HG03139 (cell line): ENCODE measurements around the gene PDE3A.

ENCODE experiments used
- ATAC-seq: cut with Tn5 transposase; IDR thresholded peaks from one replicate; pipeline ENCODE4 v1.9.1; 2021; ENCODE audit not compliant: unreplicated experiment

The PDE3A gene

DNA sequence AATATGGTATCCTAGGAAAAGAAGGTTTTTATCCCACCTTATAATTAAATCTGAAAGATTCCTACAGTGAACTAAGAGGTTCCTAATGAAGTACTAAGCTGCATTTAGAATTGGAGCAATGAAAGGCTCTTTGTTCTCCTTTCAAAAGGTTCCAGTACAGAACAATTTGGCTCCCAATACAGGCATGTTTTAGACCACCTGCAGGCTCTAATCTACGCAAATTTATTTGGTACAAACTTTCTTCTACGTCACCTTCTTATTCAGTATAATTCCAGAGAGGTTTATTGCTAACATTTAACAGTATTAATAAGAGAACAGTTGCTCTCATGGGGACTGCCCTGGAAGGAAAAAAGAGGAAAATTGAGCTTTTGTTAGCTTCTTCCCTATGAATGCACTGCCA lies 289.2 kb downstream of the PDE3A start:
- no peak for ATAC-seq

DNA sequence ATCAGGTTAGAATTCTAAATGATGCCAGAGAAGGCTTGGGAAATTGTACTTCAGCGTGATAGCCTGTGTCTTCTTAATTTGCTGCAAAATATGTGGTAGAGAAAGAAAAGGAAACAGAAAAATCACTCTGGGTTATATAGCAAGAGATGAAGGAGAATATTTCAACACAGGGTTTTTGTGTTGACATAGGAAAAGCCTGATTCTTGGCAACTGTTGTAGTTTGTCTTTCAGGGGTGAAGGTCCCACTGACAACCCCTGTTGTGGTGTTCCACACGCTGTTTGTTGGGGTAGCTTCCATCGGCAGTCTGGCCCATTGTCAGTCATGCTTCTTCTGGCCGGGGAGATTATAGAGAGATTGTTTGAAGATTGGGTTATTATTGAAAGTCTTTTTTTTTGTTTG lies 313.0 kb downstream of the PDE3A start:
- no peak for ATAC-seq

DNA sequence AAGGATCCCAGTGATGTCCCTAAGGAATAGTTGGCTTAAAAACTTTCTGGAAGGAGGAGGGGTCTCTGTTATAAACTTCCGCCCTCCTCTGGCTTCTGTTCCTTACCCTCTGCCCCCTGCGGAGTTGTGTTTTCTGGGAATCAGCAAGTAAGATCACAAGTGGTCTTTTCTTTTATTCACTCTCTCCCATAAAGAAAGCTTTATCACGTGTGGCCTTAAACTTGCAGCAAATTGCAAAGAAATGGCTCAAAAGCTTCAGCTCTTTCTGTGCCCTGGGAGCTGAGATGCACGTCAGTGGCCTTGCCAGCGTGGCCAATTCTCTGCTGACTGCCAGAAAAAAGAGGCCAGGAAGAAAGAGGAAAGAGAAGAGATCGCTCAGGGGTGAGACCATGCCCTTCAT lies 326.9 kb downstream of the PDE3A start, which contains the start of gene SLCO1C1:
SLCO1C1 (plus strand) TSS at position 101 of the 400 bp plus-strand sequence. CDS start 4,245 bp downstream, outside the sequence.
- no peak for ATAC-seq

DNA sequence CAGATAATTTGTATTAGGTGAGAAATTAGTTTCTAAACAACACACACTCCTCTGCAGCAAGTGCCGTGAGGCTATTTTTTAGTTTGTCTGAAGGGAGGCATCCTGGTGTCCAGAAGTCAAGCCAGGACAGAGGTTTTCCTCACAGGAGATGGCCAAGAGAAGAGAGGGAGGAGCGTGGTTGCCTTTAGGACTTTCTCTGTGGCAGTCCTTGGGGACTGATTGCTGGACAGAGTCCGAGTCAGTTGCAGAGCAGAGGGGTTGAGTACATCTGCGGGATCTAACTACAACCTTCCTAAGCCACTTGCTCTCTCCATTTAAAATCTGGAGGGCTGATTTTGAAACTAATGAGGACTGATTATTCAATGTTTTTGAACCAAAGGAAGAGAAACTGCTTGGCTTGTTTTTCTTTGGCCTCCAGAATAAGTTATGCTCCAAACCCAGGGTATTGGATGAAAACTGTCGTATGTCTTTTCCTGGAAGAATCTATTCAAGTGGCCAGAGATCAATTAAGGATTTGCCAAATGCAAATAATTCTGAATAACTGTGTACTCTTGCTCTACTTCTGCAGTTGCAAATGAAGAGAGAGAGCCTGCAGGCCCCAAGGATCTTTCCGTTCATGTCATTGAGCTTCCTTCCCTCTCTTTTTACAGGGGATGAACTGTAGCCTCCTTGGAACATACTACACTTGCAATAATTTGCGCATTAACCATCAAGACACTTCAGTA lies 328.0 kb downstream of the PDE3A start:
- ATAC-seq, result no peak

DNA sequence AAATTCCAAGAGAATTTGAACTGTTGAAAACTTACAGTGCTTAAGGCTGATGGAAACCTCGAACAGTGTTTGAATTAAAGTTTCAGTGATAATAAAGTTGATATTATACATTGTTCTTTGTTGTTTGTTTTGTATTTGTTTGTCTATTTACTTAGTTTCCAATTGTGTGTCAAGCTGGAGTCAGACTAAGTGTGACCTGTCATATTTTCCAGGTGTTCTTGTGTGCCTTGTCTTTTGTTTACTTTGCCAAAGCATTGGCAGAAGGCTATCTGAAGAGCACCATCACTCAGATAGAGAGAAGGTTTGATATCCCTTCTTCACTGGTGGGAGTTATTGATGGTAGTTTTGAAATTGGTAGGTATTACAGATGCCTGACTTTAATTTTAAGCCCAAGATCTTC lies 332.8 kb downstream of the PDE3A start:
- no peak for ATAC-seq

DNA sequence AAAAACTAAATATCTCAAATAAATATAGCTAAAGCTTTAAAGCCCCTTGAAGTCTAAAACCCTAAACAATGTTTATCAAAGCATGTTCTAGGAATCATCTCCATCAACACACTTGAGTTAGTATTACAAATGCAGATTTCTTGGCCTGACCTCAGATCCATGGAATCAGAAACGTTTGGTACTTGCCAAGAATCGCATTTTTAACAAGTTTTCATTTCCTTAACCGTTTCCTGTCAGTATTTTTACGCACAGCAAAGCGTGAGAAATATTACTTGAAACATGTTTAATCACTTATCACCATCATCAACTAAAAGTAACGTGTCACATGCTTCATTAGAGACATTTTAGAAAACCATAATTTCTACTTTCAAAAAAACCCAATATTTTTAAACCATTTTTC lies 336.5 kb downstream of the PDE3A start:
- ATAC-seq, result no peak

DNA sequence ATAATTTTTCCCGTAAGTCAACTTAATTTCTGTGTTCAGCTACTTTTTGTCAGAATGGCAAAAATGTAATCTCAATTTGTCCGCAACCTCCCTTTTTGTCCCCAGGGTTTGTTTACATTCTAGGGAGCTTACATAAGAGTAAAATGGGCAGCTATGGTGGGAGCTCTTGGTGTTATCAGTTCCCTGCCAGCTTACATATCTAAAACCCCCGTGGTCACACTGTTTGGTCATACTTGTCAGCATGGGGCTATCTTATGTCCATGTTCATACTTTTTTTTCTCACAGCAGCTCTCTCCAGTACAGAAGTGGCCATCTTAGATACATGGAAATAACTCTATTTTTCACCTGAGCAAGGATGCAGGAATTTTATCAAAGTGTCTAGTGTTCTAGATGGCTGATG lies 343.5 kb downstream of the PDE3A start:
- ATAC-seq, result no peak

DNA sequence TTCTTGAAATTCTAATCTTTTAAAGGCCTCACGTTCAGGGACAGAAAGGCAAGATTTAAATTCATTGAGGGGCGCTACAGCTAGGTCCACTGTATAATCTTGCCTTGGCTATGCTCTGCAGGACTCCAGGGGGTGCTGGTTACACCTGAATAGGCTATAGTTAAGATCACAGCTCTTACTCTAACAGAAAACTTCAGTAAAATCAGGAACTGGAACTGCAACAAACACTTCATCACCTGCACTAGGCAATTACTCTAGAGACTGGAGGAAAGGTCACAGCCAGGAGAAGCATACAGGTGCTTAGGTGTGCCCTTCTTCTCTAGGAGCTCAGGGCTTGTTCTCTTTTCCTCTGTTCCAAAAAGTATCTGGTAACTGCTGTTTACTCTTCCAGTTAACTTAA lies 347.7 kb downstream of the PDE3A start:
- no peak for ATAC-seq

DNA sequence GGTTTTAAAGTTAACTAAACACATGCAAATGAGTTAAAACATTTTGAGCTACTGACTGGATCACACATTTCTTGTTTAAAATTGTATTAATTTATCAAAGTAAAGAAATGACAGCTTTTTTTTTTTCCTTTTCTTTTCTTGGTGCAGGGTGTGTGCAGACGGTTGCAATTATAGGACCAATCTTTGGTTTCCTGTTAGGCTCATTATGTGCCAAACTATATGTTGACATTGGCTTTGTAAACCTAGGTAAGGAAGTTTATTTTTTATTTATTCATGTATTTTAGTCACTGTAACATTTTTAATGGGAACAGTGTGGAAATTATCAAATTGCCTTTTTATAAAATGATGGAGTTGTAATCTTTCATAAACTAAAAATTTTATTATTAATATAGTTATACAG lies 348.6 kb downstream of the PDE3A start:
- no peak for ATAC-seq

DNA sequence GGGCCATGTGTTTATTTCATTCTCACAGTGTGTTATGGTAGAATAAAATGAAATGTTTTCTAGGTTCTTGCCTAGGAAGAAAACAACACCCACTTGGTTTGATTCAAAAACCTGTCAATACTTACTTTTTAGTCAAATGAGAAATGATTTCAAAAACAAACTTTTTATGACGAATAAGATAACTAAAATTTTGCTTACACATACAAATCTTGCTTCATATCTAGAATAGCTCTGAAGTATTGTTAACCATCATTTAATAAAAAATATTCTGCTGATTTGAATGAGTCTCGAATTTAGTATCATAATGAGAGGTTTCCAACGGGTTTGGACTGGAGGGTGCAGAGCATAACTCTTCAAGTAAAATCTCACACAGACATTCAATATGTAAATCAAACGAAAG lies 350.0 kb downstream of the PDE3A start:
- ATAC-seq, result no peak

DNA sequence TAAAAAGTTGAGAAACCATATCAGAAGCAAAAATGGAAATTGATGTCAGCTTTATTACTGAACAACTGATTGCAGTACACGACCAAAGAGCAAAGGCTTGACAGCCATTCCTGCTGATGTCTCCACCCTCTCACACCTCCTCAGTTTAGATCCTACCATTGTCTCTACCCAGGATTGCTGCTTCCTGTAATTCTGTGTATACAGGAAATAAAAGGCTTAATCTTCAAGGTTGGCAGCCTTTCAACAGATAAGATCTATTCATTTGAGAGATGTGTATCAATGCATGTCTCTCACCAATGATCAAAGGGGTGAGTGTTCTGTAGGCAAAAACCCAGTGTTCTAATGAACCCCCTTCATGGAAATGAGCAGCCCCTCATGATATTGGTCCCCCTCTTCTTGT lies 353.8 kb downstream of the PDE3A start:
- ATAC-seq, result no peak

DNA sequence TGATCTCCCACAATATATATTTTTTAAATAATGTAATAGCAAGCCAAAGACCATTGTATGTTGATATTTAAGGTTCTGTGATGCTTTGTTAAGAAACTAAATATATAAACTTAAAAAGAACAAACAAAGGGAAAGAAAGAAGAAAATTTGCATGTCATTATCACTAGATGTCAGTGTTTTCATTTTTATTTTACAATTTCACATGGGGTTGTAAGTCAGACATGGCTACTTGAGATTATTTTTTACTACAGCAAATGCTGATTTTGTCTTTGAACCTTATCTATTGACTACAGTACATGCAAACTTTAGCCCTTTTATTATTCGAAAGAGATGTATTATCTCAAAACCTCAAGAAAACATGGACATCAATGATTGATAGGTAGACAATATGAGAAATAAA lies 362.9 kb downstream of the PDE3A start:
- no peak for ATAC-seq
